NK-92 treated with Interleukin-12 subunit alpha and Interleukin-12 subunit beta, amount 100 ng/mL, for 24 hours (cell line): ENCODE measurements around the gene SIRT7.

Source experiments
- DNase-seq: peaks from one replicate; lab custom pipeline; 2025; lab: John Stamatoyannopoulos, UW

Gene SIRT7

DNA sequence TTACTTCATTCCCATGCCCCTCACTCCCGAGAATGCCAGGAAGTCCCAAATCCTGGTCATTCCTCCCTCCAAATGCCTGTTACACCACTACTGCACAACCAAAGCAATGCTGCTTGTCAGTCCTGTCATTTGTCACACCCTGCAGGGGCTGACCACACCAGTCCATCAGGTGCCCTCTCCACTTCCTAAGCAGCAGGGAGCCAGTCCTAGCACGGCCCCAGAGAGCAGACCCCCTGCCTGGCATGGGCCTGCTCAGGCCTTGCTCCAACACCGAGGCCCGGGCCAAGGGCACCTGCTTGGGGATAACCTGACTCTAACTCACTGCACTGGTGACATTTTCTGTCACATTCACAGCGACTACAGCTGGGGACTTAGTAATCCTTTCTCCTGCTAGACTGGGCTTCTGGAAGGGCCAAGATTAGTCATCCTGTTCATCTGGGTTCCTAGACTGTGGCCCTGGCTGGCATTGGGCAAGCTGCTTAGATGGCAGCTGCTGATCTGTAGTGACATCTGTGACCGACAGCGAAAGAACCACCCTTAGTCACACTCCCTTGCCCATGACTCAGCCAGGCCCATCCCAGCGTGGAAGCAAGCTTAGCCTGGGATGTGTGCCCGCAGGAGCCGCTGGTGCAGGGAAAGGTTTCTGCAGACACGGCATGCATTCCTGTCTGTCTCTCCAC is 32.0 kb downstream of the SIRT7 start:
- no peak for DNase-seq

DNA sequence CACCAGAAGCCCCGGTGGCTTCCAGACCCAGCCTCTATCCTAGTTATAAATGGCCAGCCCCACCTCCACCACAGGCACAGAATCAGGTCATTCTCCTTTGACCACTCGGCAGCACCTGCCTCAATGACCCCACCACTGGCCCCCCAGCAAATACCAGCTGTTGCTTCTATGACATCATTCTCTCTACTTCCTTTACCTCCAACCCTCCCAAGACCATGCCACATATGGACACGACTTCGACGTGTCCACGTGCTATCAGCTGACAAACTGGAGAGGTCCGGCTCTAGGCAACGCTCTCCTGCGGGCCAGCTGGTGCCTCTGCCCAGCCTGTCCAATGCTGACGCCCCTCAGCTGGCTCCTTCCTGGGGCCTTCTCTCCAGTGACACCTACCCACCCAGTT is 32.5 kb downstream of the SIRT7 start:
- no peak for DNase-seq

DNA sequence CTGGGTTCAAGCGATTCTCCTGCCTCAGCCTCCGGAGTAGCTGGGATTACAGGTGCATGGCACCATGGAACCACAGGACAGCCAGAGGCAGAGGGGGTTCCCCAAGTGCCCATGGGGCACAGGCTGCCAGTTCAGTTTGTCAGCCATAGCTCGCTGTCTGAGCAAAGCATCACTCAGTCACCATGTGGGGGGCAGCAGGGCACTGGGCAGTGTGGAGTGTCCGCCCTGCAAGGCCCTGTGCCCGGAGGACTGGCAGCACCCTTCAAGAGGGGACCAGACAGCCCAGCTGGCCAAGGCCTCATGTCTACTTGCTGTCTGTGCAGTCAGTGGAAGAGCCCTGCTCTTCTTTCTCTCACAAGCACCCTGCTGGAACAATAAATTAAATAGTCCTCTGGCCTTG is 33.0 kb downstream of the SIRT7 start:
- no peak for DNase-seq

DNA sequence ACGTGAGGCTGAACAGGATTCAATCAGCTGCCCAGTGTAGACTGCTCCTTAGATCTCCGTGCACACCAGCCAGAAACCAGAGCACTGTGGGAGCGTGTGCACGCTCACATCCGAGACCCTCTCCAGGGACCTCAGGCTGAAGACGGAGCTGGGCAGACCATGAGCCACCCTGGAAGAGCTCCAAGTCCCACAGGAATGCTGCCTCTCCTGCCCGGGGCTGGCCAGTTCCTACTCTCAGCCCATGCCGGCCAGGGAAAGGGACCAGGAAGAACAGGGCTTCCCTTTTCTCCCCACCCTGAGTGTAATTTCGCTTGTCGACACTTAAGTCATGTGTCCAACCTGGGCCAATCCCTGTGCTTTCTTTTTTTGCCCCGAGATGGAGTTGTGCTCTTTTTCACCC is 33.5 kb downstream of the SIRT7 start:
- no peak for DNase-seq

GRCh38 chr17:81879121-81879520 is 38.9 kb downstream of the SIRT7 start:
- DNase-seq: no peak

- DNase-seq: no peak
These were observed 39.7 kb downstream of the SIRT7 start for GRCh38 chr17:81878294-81878693.

- no peak for DNase-seq
These were observed 40.4 kb downstream of the SIRT7 start for GRCh38 chr17:81877569-81877968.

DNA sequence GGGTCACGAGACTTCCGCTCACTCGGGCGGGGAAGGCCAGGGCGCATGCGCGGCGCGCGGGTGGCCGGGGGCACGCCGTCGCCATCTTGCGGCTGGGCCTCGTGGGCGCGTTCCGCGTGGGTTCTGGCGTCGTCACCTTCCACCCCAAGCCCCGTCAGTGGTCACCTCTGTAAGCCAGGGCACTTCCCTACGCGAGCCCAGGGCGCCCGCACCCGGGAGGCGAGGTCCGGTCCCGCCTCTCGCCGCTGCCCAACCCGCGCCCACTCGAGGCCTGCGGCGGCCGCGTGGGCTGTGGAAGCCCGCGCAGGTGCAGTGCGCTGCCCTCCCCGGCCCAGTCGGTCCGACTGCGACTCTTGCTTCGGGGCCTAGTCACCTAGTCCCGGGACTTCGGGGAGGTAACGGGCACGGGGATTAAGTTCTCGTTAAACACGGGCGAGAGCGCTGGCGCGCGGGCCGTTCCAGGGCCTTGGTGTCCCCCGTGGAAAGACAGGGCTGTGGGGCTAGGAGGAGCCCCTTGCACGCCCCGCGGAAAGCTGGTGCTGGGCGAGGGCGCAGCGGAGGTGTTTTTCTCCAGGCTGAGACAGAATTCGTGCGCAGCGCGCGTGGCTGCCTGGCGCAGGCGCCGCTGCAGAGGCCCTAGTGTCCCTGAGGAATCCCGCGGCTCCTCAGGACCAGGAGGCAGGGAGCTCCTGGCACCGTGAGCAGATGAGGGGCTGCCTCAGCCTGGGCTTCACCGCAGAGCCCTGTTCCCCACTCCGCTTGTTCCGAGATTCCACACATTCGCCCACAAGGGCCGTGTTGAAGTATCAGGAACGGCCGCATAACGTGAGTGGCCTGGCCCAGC is 46.4 kb downstream of the SIRT7 start:
- DNase-seq: peak; percentile 89

- no peak for DNase-seq
These were observed 47.0 kb downstream of the SIRT7 start, which contains the start of gene ARHGDIA for GRCh38 chr17:81870981-81871386. ARHGDIA (minus strand) TSS chr17:81871337; CDS start chr17:81869930, 1,407 bp downstream.

DNA sequence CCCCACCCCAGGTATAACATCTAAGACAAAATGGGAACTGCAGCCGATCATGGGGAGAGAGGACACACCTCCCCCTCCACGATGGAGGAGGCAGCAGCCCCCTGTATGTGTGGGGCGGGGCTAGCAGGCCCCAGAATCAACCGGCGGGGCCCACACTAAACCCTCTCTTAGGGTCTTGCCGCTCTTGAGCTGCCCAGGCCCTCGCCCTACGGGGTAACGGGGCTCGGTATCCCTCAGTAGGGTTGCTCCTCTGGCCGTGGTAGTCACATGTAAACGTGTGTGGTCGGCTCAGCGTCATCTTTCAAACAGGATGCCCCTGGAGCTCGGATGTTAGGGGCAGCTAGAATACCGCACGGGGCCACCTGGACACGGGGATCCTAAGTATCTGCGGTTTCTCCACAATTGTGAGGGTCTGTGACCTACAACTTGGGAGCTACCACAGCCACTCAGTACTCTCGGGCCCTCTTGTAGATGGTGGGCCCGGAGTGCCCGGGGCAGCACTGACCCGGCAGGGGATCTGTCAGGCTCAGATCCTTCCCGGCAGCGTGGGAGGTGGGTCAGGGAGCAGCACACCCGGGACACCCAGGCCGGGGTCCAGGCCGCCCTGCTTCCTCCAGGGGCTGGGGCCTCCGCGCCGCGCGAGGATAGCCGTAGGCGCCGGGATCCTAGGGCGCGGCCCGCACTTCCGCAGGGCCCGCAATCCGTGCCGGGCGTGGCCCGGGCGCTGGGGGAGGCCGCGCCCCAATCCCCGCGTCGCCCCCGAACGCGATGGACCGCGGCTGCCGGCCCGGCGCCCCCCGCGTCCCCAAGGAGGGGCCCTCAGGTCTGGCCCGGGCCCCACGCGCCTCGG is 47.6 kb downstream of the SIRT7 start:
- DNase-seq: peak; percentile 57

- no peak for DNase-seq
These were observed 48.5 kb downstream of the SIRT7 start for GRCh38 chr17:81869221-81870130.

DNA sequence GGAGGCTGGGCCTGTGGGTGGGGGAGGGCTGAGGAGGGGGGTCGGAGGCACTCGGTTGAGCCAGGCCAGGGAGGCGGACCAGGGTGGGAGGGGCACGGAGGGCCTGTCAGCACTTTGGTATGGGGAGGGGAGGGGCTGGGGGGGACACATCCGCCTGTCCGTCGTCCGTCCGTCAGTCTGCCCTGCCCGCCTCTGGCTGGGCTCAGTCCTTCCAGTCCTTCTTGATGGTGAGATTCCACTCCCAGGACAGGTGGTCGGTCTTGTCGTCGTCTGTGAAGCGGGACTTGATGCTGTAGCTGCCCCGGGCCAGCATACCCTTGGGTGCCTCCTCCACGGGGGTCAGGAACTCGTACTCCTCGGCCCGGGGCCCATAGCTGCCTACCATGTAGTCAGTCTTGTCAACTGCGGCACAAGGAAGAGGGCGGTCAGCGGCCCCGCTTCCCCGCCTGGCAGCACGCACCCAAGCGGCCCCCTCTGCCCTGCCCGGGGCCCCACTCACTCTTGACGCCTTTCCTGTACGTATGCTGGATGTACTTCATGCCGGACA is 49.2 kb downstream of the SIRT7 start:
- DNase-seq: no peak

DNA sequence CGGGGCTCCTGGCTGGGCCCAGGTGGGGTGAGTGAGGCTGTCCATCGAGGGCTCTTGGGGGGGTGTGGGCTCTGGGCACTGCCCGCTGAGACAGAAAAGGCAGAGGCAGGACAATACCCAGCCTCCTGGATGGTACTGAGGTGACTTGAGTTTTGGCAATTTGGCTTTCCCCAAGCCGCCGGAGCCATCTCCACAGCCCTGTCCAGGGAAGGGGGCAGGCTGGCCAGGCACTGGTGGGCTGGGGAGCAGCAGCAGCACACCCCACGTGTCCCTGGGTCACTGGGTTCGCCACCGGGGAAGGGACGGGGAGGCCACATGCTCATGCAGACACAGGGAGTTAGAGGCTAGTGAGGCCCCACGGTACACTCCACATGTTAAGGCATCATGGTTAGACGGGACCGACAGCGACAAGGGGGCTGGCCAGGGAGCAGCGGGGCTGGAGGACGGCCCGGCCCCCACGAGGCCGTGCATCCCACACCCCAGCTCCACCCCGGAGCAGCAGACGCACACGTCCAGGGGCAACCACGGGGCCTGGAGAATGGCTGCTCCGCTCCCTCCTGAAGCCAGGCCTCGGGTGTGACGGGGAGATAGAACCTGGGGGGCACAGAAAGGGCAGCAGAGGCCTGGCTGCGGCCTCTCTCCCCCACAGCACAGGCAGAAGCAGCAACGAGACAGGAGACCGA is 49.8 kb downstream of the SIRT7 start:
- DNase-seq: no peak

DNA sequence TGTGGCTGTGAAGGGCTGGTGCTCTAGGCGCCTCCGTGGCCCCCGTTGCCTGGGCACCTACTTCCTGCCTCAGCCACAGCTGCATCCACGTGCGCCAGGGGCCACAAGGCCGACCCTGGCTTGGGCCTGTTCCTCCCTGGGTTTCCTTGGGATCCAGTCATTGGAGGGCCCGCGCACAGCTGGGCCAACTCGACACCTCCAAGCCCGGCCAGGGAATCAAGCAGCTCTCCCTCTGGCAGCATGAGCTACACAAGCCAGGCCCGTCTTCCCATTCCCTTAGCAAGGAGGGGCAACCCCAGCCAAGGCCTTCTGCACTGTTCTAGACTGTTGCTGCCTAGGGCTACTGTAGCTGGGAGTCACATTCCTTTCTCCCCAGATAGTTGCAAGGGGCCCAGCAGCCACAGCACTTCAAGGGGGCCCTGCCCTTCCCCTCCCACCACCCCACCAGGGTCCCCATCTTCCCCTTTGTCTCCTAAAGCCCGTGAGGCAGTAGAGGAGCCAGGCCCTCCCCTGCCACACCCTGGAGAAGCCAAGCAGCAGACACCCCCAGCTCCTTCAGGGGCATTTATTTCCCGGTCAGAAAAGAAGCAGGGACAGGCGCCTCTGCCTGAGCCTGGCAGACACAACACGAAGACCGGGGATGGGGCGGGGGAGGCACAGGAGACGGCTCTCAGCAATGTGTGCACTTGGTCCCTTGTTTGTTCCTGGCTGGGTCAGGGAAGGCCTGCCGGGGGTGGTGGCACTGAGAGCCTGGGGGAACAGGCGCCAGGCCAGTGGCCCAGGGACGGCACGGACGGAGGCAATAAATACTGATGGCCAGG is 50.6 kb downstream of the SIRT7 start:
- no peak for DNase-seq

DNA sequence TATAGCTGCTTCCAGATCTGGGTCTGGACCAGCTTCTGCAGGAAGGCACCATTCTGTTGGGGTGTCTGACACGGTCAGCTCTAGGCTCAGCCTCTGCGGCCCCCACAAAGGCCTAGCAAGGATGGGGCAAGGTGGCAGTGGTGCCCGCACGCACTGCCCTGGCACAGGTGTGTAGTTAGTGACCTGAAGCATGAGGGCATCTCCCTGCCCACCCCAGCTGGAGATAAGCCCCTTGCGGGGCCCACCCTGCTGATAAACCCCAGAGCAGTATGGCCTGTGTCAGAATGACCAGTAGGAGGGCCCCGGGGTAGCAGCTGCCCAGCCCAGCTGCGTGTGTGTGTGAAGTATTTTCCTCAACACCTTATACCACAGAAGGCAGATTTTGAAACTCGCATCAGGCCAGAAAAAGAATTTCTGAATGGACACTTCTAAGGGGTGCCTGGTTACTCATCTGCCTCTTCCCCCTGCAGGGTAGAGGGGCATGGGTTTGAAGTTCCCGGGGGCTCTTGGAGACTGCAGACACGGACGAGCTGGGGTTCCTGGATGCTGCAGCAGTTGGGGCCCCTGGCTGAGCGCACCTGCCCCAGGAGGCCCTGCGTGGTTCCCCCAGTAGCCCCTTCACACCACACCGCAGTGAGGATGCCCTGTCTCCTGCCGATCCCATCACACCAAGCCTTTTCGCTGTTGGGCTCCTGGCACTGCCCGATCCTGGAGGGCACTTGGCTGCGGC is 51.4 kb downstream of the SIRT7 start:
- DNase-seq: no peak

GRCh38 chr17:81865733-81866439 is 52.1 kb downstream of the SIRT7 start:
- DNase-seq: no peak

DNA sequence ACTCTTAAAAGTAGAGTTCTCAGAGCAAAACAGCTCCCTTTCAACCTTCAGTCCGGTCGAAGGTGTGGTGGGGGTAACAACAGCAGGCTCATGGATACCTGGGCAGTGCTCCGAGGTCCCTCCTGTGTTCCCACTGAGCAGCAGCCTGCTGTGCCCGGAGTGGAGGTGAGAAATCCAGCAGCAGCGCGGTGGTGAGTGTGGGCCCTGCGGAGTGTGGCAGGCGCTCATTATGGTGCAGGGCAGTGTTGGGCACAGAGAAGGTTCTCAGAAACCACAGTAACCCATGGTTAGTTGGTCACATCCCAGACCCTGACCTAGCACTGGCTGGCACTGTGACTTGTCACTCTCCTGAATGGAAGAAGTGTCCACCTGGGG is 52.6 kb downstream of the SIRT7 start:
- DNase-seq: no peak
